SK-N-SH treated with all-trans-retinoic acid at 6 μM for 48 hours (cell line): ENCODE data around the gene PDSS1.
"Not testable (repeated sequence)": the region's sequence is repeated elsewhere in the genome, so short reads cannot be mapped to it uniquely, and the experiment has no call there.

ENCODE experiments used
- ATAC-seq: fragments of 200-7000 bp; cut with Tn5 transposase; 3 replicates; pipeline ENCODE4 v1.9.1; 2020; ENCODE audit warnings: mild to moderate bottlenecking, moderate library complexity
- ARNTL ChIP-seq: fragments of 450-650 bp; formaldehyde crosslinking; IDR thresholded peaks from 2 replicates; pipeline ENCODE4 v1.5.0; 2020; ENCODE audit warnings: low read depth, mild to moderate bottlenecking, moderate library complexity, borderline replicate concordance
- BACH2 ChIP-seq: fragments of 250-450 bp; sonication (Bioruptor Pico); IDR thresholded peaks from 2 replicates; pipeline ENCODE4 v1.9.0; 2021; ENCODE audit warnings: mild to moderate bottlenecking, borderline replicate concordance
- CSDC2 ChIP-seq: fragments of 250-450 bp; sonication (Bioruptor Pico); IDR thresholded peaks from 2 replicates; pipeline ENCODE4 v1.5.0; 2020; ENCODE audit warnings: mild to moderate bottlenecking, moderate library complexity
- ESRRG ChIP-seq: fragments of 250-450 bp; sonication (Bioruptor Pico); IDR thresholded peaks from 2 replicates; pipeline ENCODE4 v1.6.1; 2021; ENCODE audit warnings: mild to moderate bottlenecking
- GLIS3 ChIP-seq: fragments of 250-450 bp; sonication (Bioruptor Pico); IDR thresholded peaks from 2 replicates; pipeline ENCODE4 v1.5.0; 2020; ENCODE audit warnings: mild to moderate bottlenecking, moderate library complexity
- OSR1 ChIP-seq: fragments of 250-450 bp; sonication (Bioruptor Pico); IDR thresholded peaks from 2 replicates; pipeline ENCODE4 v1.8.0; 2022; ENCODE audit warnings: moderate library complexity, mild to moderate bottlenecking, inconsistent platforms
- PPARA ChIP-seq: fragments of 250-450 bp; sonication (Bioruptor Pico); IDR thresholded peaks from 2 replicates; pipeline ENCODE4 v1.5.0; 2020; ENCODE audit warnings: mild to moderate bottlenecking, borderline replicate concordance
- RARB ChIP-seq: fragments of 250-450 bp; sonication (Bioruptor Pico); IDR thresholded peaks from 2 replicates; pipeline ENCODE4 v1.8.0; 2021; ENCODE audit warnings: mild to moderate bottlenecking, moderate library complexity
- TCF4 ChIP-seq: fragments of 250-450 bp; sonication (Bioruptor Pico); IDR thresholded peaks from 2 replicates; pipeline ENCODE4 v1.8.0; 2021; ENCODE audit warnings: mild to moderate bottlenecking, moderate library complexity, borderline replicate concordance
- TOX ChIP-seq: fragments of 250-450 bp; sonication (Bioruptor Pico); IDR thresholded peaks from 2 replicates; pipeline ENCODE4 v1.8.0; 2021; ENCODE audit warnings: mild to moderate bottlenecking, moderate library complexity, borderline replicate concordance
- TSHZ2 ChIP-seq: fragments of 250-450 bp; sonication (Bioruptor Pico); IDR thresholded peaks from 2 replicates; pipeline ENCODE4 v1.5.0; 2020; ENCODE audit warnings: mild to moderate bottlenecking, moderate library complexity
- ZC3H10 ChIP-seq: fragments of 250-450 bp; sonication (Bioruptor Pico); IDR thresholded peaks from 2 replicates; pipeline ENCODE4 v1.5.1; 2021; ENCODE audit warnings: mild to moderate bottlenecking, moderate library complexity
- ZFP3 ChIP-seq: fragments of 250-450 bp; sonication (Bioruptor Pico); IDR thresholded peaks from 2 replicates; pipeline ENCODE4 v1.5.0; 2020; ENCODE audit warnings: mild to moderate bottlenecking, moderate library complexity
- ZNF565 ChIP-seq: fragments of 450-650 bp; formaldehyde crosslinking; conservative IDR thresholded peaks from 2 replicates; pipeline ENCODE4 v1.5.0; 2020; ENCODE audit warnings: low read depth, mild to moderate bottlenecking, moderate library complexity
- ZNF70 ChIP-seq: fragments of 450-650 bp; formaldehyde crosslinking; IDR thresholded peaks from 2 replicates; pipeline ENCODE4 v1.5.0; 2020; ENCODE audit warnings: mild to moderate bottlenecking, moderate library complexity
- ZNF8 ChIP-seq: fragments of 450-650 bp; formaldehyde crosslinking; IDR thresholded peaks from 2 replicates; pipeline ENCODE4 v1.5.0; 2020; ENCODE audit warnings: mild to moderate bottlenecking, moderate library complexity
- TF ChIP-seq, protein P1 (sequence below): fragments of 250-450 bp; sonication (Bioruptor Pico); IDR thresholded peaks from 2 replicates; pipeline ENCODE4 v1.8.0; 2021; ENCODE audit warnings: low read depth, mild to moderate bottlenecking, moderate library complexity, borderline replicate concordance

Gene PDSS1

DNA sequence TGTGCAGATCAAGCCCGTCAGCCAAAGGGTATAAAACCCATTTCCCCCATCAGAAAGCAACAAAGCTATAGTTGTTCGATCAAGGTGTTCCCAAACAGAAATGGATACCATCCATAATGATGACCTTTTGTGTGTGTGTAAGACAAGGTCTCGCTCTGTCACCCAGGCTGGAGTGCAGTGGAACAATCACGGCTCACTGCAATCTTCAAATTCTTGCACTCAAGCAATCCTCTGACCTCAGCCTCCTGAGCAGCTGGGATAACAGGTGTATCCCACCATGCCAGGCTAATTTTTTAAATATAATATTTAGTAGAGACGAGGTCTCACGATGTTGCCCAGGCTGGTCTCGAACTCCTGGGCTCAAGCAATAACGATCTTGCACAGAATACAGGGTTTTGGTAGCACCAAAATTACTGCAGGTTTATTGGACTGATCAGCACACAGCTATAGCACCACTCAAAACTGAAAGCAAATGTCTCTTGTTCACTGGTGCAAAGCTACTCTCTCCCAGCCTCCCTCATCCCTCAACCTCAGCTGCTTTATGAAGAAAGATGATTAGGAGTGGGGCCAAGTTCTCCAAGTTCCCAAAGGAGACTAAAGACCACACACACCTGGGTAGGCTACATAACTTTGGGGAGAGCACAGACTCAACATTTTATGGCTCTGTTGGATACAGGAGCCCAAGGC is 82.7 kb downstream of the PDSS1 start:
- TF ChIP-seq ZFP3 (CRISPR knock-in tag), result no peak
- no peak for TF ChIP-seq TOX (CRISPR knock-in tag)
- TF ChIP-seq GLIS3 (CRISPR knock-in tag), result no peak
- TF ChIP-seq CSDC2 (CRISPR knock-in tag), result no peak
- no peak for TF ChIP-seq ESRRG (CRISPR knock-in tag)
- TF ChIP-seq, protein P1, sequence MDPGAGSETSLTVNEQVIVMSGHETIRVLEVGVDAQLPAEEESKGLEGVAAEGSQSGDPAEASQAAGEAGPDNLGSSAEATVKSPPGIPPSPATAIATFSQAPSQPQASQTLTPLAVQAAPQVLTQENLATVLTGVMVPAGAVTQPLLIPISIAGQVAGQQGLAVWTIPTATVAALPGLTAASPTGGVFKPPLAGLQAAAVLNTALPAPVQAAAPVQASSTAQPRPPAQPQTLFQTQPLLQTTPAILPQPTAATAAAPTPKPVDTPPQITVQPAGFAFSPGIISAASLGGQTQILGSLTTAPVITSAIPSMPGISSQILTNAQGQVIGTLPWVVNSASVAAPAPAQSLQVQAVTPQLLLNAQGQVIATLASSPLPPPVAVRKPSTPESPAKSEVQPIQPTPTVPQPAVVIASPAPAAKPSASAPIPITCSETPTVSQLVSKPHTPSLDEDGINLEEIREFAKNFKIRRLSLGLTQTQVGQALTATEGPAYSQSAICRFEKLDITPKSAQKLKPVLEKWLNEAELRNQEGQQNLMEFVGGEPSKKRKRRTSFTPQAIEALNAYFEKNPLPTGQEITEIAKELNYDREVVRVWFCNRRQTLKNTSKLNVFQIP, result no peak
- no peak for TF ChIP-seq ZNF8 (CRISPR knock-in tag)
- TF ChIP-seq OSR1, result no peak
- TF ChIP-seq TSHZ2 (CRISPR knock-in tag), result no peak
- TF ChIP-seq ZNF70 (CRISPR knock-in tag), result no peak
- no peak for TF ChIP-seq PPARA
- no peak for ATAC-seq

GRCh38 chr10:26780793-26781601 is 83.5 kb downstream of the PDSS1 start:
- peak; percentile 80 for ATAC-seq
- TF ChIP-seq BACH2 (CRISPR knock-in tag) (no peak), TSHZ2 (CRISPR knock-in tag) (no peak), ZFP3 (CRISPR knock-in tag) (no peak), ZNF565 (CRISPR knock-in tag) (no peak)

DNA sequence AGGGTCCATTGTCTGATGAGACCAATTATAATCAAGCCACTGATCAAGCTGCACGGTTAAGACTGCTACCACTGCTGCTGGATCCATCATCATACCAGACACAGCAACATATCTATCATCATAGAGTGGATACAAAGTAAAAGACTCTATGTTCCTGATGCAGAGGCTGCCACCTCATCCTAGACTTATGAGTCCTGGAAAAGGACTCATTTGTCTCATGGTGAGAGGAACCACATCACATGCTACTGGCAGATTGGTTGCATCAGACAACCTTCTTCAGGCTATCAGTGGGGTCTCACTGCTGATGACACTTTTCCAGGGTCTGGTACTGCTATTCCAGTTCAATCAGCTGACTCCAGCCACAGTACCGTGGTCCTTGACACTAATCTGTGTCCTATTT is 84.3 kb downstream of the PDSS1 start:
- peak; percentile 40 for ATAC-seq
- TF ChIP-seq ZC3H10 (CRISPR knock-in tag) (no peak), ZNF565 (CRISPR knock-in tag) (no peak), PPARA (no peak), ZNF8 (CRISPR knock-in tag) (no peak), CSDC2 (CRISPR knock-in tag) (no peak), RARB (CRISPR knock-in tag) (no peak), TCF4 (CRISPR knock-in tag) (no peak), OSR1 (no peak), ARNTL (CRISPR knock-in tag) (no peak)

GRCh38 chr10:26787362-26787761 is 89.9 kb downstream of the PDSS1 start:
- no peak for ATAC-seq

DNA sequence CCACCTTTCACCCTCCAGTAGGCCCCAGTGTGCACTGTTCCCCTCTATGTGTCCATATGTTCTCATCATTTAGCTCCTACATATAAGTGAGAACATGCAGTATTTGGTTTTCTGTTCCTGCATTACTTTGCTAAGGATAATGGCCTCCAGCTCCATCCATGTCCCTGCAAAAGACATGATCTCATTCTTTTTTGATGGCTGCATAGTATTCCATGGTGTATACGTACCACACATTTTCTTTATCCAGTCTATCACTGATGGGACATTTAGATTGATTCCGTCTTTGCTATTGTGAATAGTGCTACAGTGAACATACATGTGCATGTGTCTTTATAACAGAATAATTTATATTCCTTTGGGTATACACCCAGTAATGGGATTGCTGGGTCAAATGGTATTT is 92.3 kb downstream of the PDSS1 start:
- ATAC-seq, result not testable (repeated sequence)

More at GRCh38 chr10:26787362-26787761, 89.9 kb downstream of the PDSS1 start:
- no peak for TF ChIP-seq TCF4 (CRISPR knock-in tag)
